SHP77 (cell line): ENCODE results near the gene PFKM.
A peak's percentile ranks its signal among the peaks of the same experiment; 100 is the strongest.

Source experiments
- DNase-seq, 2 experiments: peaks; one replicate each; lab custom pipeline; 2025; lab: John Stamatoyannopoulos, UW

Gene PFKM

DNA sequence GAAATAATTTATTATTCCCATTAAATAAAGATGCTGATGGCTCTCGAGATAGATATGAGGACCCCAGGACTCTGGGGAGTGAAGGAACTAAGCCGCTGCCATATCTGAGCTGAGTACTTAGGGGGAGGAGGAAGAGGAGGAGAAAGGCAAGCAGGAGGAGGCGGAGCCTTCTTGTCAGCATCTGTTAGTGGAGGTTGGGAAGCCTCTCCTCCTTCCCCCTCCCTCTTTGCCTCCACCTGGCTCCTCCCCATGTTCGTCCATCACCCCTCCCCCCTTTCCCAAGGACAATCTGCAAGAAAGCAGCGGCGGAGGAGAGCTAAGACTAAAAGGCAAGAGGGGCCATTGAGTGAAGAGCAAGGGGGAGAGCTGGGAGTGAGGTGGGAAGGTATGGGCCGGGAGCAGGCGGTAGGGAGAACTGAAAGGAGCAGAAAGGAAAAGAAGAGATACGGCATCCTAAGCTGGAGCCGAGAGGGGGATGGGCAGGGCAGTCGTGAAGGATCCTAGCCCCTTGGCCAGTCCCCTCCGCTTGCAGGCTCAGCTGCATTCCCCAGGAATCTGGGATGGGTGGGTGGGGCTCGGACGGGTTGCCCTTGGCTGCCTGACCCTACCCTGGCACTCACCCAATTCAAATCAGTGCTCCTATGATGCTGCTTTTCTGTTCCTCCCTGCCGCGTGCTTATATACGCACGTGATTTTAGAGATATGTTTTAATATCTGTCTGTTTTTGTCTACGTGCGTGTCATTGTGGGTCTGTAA is at the start of gene PFKM:
PFKM (plus strand) TSS at position 287 of the 756 bp plus-strand sequence. CDS start 3,411 bp downstream, outside the sequence.
- peak; percentile 71 to 78 for DNase-seq

DNA sequence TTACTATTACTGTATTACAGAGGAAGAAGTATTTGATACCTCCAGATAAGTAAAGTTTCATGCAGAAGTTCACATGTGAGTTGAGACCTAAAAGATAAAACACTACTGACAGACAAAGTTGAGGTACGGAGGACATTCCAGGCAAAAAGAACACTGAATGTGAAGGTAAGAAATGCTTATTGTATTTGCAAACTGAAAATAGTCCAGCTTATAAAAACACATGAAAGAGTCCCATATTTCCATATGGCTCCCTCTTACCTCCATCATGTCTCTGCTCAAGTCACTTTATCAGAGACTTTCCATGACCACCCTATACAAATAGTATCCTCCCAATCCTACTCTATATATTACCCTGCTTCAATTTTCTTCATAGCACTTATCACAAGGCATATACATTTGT is 49.1 kb upstream of the PFKM start:
- DNase-seq, result no peak

DNA sequence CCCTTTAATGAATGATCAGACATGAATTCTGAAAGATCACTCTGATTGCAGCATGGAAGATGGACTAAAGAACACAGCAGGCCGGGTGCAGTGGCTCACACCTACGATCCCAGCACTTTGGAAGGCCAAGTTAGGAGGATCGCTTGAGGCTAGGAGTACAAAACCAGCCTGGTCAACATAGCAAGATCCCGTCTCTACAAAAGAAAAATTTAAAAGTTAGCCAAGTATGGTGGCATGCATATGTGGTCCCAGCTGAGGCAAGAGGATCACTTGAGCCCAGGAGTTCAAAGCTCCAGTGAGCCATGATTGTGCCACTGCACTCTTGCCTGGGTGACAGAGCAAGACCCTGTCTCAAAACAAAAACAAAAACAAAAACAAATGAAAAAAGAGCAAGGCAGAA is 48.4 kb upstream of the PFKM start:
- DNase-seq, result no peak

DNA sequence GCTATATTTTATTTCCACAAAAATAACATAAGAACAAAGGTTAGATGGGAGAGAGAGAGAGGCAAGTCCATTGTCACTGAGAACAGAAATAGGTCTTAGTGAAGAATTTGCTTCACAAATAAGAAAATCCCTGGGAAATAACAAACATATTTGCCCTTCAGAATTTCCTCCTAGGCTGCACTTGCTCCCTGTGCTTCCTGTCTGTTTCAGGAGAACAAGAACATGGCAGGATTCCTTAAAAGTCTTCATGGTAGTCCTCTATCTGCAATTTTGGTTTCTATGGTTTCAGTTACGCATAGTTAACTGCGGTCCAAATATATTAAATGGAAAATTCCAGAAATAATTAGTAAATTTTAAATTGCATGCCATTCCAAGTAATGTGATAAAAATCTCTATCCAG is 47.4 kb upstream of the PFKM start:
- DNase-seq, result no peak

DNA sequence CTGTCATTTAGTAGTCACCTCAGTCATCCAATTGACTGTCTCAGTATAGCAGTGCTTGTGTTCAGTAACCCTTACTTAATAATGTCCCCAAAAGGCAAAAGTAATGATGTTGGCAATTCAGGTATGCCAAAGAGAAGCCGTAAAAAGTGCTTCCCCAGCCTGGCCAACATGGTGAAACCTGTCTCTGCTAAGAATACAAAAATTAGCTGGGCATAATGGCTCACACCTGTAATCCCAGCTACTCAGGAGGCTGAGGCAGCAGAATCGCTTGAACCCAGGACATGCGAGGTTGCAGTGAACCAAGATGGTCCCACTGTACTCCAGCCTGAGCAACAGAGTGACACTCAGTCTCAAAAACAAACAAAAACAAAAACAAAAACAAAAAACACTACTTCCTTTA is 46.9 kb upstream of the PFKM start:
- no peak for DNase-seq

DNA sequence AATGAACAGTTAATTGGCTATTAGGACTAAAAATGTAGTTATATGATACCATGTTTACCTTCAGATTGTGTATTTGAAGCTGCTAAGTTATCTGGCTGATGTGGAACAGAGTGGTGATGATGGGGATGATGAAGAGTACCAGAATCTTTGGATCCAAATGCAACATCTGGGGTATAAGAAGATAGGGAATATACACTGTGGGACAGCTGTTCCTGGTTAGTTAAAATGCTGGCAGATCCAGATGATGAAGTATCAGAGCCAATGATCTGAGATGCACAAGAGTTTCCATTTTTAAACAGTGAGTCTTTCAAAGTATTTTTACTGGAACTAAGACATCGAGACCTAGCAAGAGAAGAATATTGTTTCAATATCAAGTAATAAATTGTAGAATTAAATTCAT is 44.9 kb upstream of the PFKM start:
- no peak for DNase-seq

GRCh38 chr12:48075832-48076231 is 43.3 kb upstream of the PFKM start:
- no peak for DNase-seq

DNA sequence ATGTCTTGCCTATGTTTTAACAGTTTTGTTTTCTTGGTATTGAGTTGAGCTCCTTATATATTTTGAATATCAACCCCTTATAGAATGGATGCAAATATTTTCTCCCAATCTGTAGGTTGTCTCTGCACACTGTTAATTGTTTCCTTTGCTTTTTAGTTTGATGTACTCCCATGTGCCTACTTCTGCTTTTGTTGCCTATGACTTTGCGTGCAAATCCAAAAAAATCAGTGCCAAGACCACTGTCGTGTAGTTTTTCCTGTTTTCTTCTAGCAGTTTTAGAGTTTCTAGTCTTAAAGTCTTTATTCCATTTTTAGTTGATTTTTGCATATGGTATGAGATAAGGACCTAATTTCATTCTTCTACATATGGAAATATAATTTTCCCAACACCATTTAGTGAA is 42.1 kb upstream of the PFKM start:
- no peak for DNase-seq

- no peak for DNase-seq
Observed at GRCh38 chr12:48078901-48079300, 40.3 kb upstream of the PFKM start.

DNA sequence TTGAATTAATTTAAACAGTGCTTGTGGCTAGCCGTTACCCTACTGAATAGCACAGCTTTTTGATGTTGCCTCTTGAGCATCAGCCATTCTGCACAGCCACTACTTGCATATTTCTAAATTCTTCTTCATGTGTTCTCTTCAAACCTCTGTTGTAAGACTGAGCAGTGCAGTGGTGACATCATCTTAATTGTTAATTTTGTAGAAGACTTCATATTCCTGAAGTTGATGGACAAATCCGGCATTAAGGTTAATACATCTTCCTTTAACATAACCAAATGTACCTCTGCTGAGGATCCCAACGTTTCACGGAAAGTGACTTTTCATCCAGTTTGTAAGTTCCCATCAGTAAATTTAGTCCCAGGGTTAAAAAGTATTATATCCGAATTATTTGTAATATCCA is 38.9 kb upstream of the PFKM start:
- no peak for DNase-seq

DNA sequence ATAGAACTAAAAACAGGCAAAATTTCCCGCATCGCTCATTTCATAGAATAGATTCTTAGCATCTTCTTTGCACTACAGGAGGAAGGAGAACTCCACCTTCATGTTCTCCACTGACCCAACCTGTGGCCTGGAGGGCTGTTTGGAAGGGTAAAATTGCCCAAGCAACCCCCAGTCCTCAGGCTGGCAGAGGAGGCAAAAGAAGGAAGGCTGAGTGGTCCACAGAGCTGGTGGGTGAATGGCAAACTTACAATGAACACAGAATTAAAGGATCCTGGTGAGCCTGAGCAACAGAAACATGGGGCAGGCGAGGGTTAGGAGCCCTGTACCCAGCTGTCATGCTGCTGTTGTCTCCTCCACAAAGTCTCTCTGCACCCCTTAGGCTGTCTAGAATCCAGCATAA is 38.3 kb upstream of the PFKM start:
- no peak for DNase-seq

DNA sequence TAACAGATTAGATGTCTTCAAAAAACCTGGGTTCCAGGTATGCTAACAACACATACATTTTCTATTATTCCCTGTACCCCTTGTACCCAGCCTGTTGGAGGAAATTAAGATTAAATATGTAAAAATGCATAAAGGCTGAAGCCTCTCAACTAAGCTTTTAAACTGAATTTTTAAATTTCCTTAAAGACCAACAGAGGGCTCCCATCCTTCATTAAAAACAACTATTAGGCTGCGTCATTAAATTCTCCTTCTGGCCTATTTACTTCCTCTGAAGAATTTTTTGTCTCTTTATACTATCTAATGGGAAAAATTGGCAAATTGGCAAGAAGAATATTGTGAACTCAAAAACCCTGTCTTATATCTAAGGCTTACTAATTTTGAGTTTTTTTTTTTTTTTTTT is 35.1 kb upstream of the PFKM start:
- DNase-seq, result no peak

DNA sequence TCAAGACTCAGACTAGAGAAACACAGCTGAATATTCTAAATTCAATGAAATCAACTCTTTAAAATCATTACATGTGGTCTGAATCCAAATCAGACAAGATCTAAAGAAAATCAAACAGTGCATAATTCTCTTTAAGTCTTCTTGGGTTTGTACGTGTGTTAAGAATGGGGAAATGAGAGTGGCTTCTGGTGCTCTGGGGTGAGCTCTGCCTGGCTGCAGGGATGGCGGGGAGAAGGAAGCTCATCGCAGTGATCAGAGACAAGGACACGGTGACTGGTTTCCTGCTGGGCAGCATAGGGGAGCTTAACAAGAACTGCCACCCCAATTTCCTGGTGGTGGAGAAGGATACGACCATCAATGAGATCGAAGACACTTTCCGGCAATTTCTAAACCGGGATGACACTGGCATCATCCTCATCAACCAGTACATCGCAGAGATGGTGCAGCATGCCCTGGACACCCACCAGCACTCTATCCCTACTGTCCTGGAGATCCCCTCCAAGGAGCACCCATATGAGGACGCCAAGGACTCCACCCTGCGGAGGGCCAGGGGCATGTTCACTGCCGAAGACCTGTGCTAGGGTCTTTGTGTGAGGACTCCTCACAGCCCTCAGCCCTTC is 34.2 kb upstream of the PFKM start:
- DNase-seq, result no peak

GRCh38 chr12:48086327-48086726 is 32.8 kb upstream of the PFKM start:
- no peak for DNase-seq

- DNase-seq, result no peak
Observed at GRCh38 chr12:48092611-48093010, 26.6 kb upstream of the PFKM start.

- no peak for DNase-seq
Observed at GRCh38 chr12:48104531-48104930, 14.6 kb upstream of the PFKM start.

- peak in 1 of 2 experiments; percentile 28 for DNase-seq
Observed at GRCh38 chr12:48105321-48105866, 13.8 kb upstream of the PFKM start.

- peak; percentile 85 for DNase-seq
Observed at GRCh38 chr12:48105867-48106680, 13.1 kb upstream of the PFKM start, which contains the start of gene SENP1. Gene SENP1 (minus strand): TSS chr12:48106079. CDS start chr12:48101472, 4,607 bp downstream.

DNA sequence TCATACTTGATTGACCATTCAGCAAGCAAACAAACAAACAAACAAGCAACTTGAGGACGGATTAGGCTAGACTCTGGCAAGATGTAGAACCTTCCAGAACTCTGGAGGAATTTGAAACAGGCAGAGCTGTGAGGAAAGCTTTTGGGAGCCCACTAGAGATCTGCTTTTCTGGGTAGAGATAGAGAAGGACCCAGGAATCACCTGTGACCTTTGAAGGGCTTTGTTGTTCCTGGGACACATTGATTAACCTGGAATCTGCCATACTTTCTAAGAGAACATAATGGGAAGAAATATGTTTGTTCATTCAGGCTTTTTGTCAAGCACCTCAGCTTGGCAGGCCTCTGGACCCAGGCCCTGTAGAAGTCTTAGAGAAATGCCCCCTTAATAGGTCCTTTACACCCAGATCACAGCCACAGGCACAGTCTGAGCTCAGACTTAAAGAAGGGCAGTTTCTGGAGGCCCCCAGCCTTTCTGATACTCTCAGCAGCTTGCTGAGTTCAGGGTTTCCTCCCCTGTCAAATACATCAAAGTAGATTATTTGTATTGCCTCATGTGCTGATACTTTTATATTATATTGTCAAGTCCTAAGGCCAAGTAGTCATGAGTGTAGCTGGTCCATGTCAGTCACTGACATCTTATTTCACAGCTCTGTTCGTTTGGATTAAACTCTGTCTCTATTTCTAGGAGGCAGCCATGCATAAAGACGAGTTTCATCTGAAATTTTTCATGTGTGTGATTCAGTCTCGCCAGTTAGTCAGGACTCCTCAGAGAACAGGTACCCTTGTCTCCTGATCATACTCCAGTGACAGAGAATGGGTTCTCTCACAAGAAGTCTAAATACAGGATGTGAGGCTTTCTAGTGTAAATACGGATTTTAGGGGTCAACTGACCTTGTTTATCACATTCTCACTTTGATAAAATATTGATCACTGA is 12.2 kb upstream of the PFKM start:
- DNase-seq, result no peak

DNA sequence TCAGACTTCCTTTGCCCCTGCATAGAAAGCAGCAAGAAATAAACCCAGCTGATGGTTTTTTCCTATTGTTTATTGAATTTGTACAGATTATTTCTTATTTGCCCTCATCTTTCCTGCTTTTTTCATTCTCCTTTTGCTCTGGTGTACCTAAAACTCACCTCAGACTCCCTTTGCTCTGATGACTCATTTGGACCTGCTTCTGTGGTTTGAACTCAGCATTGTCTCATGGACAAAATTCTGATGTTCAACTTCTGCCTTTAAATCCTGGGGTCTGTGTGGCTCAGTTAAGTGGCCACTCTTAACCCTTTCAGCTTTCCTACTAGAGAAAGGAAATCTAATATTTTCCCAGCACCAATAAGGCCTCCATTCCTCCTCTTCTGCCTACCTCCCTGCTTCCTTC is 9.7 kb upstream of the PFKM start:
- no peak for DNase-seq

GRCh38 chr12:48110691-48111311 is 8.4 kb upstream of the PFKM start:
- no peak for DNase-seq
